ENCODE measurements around the gene ATXN7L1. TPM values are rescaled to one million over a fixed set of nuclear protein-coding genes. Genes with fewer than 3 reads are reported as not detected.

ATXN7L1 gene
- polyA plus RNA-seq, 1 experiment = 2.7 TPM

GRCh38 chr7:105796365-105796764, 80.0 kb downstream of the ATXN7L1 start:
- DNase-seq (ENCODE audit: low read depth) = no peak
- Histone ChIP-seq H3K4me3 (ENCODE audit: low read depth, low read length) (no peak overlapping the region), H3K36me3 (ENCODE audit: control insufficient read depth, insufficient read depth, low read length) (no peaks in the 10 kb centered on the region), H3K27me3 (ENCODE audit: control insufficient read depth, insufficient read depth, low read length) (no peaks in the 10 kb centered on the region)
- CTCF ChIA-PET = interaction anchor here (0.9 to 1.1 kb wide), 2 partner anchors 16 to 35 kb away, joined by 3 read pairs; no protein-coding TSS in a partner anchor
- POLR2A ChIA-PET = no interaction called here
- TF ChIP-seq, protein P1, sequence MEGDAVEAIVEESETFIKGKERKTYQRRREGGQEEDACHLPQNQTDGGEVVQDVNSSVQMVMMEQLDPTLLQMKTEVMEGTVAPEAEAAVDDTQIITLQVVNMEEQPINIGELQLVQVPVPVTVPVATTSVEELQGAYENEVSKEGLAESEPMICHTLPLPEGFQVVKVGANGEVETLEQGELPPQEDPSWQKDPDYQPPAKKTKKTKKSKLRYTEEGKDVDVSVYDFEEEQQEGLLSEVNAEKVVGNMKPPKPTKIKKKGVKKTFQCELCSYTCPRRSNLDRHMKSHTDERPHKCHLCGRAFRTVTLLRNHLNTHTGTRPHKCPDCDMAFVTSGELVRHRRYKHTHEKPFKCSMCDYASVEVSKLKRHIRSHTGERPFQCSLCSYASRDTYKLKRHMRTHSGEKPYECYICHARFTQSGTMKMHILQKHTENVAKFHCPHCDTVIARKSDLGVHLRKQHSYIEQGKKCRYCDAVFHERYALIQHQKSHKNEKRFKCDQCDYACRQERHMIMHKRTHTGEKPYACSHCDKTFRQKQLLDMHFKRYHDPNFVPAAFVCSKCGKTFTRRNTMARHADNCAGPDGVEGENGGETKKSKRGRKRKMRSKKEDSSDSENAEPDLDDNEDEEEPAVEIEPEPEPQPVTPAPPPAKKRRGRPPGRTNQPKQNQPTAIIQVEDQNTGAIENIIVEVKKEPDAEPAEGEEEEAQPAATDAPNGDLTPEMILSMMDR (IDR thresholded peaks at IDR 0.05; ENCODE audit: insufficient read depth, low read depth, low read length) = no peak

GRCh38 chr7:105794741-105795729, 81.4 kb downstream of the ATXN7L1 start:
- ChIA-PET CTCF (interaction anchor here (1.1 to 2.3 kb wide), 2 partner anchors 9 to 36 kb away, joined by 3 to 6 read pairs; no protein-coding TSS in a partner anchor), POLR2A (interaction anchor here (0.9 kb wide), 1 partner anchor 20 kb away, joined by 3 read pairs; no protein-coding TSS in a partner anchor)
- no peak overlapping the region for H3K4me3 ChIP-seq (ENCODE audit: low read depth, low read length)

GRCh38 chr7:105792488-105793370, 83.7 kb downstream of the ATXN7L1 start:
- TF ChIP-seq, protein P1 (IDR thresholded peaks at IDR 0.05; ENCODE audit: insufficient read depth, low read depth, low read length) = no peak
- Histone ChIP-seq H3K4me3 (ENCODE audit: low read depth, low read length) (no peak overlapping the region), H3K27me3 (ENCODE audit: control insufficient read depth, insufficient read depth, low read length) (no peaks in the 10 kb centered on the region), H3K36me3 (ENCODE audit: control insufficient read depth, insufficient read depth, low read length) (peaks cover 2% of the 10 kb centered on the region)
- ChIA-PET POLR2A (no interaction called here), CTCF (no interaction called here)
- no peak for DNase-seq (ENCODE audit: low read depth)

More at GRCh38 chr7:105794741-105795729, 81.4 kb downstream of the ATXN7L1 start:
- DNase-seq (ENCODE audit: low read depth) = no peak
- Histone ChIP-seq H3K27me3 (ENCODE audit: control insufficient read depth, insufficient read depth, low read length) (no peaks in the 10 kb centered on the region), H3K36me3 (ENCODE audit: control insufficient read depth, insufficient read depth, low read length) (no peaks in the 10 kb centered on the region)
- TF ChIP-seq, protein P1 (IDR thresholded peaks at IDR 0.05; ENCODE audit: insufficient read depth, low read depth, low read length) = no peak

GRCh38 chr7:105791926-105792325, 84.5 kb downstream of the ATXN7L1 start:
- Histone ChIP-seq H3K4me3 (ENCODE audit: low read depth, low read length) (no peak overlapping the region), H3K36me3 (ENCODE audit: control insufficient read depth, insufficient read depth, low read length) (peaks cover 2% of the 10 kb centered on the region), H3K27me3 (ENCODE audit: control insufficient read depth, insufficient read depth, low read length) (no peaks in the 10 kb centered on the region)
- TF ChIP-seq, protein P1 (IDR thresholded peaks at IDR 0.05; ENCODE audit: insufficient read depth, low read depth, low read length) = no peak
- ChIA-PET POLR2A (no interaction called here), CTCF (no interaction called here)
- DNase-seq (ENCODE audit: low read depth) = no peak

Data from BJ (cell line).